ENCODE results near the gene FAM110C.
"Not testable (repeated sequence)": the region's sequence is repeated elsewhere in the genome, so short reads cannot be mapped to it uniquely, and the experiment has no call there.

Gene FAM110C

DNA sequence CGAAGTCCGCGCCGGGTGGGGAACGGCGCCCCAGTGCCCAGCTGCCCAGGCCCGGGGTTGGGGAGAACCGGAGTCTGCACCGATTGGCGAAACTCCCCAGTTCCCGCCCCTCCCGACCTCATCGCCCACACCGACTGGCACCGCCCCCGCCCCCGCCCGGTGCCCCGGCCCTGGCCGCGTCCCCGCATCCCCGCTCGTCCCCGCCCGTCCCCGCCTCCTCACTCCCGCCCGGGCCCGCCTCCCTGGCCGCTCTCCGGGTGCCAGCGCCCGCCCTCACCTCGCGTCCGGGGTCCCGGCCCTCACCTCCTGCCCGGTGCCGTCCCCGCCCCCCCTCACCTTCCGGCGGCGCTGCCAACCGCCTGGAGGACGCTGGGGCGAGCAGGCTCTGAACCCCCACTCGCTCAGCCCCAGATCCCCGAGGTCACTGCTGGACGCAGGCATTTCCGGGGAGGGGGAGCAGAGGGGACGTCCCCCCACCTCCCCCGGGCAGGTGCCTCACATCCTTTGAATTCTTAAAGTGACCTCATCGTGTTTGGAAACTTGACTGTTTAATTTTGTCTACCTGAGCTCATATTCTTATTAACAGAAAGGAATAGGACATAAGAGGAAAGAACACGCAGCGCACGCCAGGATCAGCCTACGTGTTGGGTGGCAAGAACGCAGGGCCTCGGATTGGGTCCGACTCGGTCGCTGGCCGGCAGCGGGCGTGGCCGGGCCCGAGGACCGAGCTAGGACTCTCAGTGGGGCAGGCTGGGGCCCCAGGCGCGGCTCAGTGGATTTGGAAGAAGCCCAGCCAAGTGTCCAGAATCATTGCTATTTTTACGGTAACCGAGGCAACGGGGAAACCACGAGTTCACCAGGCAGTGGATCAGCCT, at the start of gene FAM110C:
Gene FAM110C (minus strand): TSS at position 35 of the 875 bp plus-strand sequence. CDS start 120 bp downstream, outside the sequence.
- no peak for DNase-seq

GRCh38 chr2:92326-92725, 46.0 kb upstream of the FAM110C start:
- DNase-seq, result no peak

DNA sequence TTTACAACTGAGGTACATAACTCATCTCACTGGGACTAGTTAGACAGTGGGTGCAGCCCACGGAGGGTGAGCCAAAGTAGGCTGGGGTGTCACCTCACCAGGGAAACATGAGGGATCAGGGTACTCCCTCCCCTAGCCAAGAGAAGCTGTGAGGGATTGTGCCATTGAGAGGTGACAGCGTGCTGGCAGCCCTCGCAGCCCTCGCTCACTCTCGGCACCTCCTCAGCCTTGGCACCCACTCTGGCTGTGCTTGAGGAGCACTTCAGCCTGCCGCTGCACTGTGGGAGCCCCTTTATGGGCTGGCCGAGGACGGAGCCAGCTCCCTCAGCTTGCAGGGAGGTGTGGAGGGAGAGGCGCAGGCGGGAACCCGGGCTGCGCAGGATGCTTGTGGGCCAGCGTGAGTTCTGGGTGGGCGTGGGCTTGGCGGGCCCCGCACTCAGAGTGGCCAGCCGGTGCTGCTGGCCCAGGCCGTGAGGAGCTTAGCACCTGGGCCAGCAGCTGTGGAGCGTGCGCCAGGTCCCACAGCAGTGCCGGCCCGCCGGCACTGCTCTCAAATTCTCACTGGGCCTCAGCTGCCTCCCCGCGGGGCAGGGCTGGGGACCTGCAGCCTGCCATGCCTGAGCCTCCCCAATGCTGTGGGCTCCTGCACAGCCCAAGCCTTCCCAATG, 44.5 kb upstream of the FAM110C start:
- DNase-seq, result no peak

- DNase-seq, result no peak
Measured at GRCh38 chr2:85761-86160, 39.5 kb upstream of the FAM110C start.

GRCh38 chr2:84121-84520, 37.8 kb upstream of the FAM110C start:
- no peak for DNase-seq

- no peak for DNase-seq
Measured at GRCh38 chr2:80971-81736, 34.8 kb upstream of the FAM110C start.

- DNase-seq, result no peak
Measured at GRCh38 chr2:80378-80777, 34.1 kb upstream of the FAM110C start.

DNA sequence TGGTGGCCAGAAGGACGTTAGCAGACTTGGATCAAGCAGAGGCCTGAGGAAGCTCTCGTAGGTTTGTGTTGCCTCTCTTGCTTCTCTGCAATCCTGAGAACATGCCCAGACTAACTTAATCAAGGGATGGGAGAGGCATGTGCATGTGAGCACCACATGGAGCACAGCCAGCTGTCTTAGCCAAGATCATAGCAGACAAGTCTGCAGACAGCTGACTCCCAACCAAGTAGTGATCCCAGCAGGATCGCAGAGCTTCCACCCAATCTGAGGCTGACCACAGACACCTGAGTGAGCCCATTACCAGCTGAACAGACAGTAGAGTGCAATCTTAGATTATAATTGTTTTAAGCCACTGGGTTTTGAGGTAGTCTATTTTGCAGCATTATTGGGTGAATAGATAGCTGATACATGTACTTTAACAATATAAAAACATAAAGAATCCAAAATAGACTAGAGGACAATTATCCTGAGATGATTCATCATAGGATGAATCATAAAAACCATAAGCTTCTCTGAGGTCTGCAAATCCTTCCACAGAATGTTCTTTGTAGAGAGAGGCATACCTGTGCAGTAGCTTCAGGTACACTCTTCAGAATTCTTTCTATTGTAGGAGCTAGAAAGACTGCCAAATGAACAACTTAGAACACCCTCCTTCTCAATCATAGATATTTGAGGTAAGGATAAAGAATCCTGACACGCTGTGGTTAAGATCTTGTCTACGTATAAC, 25.2 kb upstream of the FAM110C start:
- no peak for DNase-seq

GRCh38 chr2:69366-70344, 23.4 kb upstream of the FAM110C start:
- DNase-seq, result no peak

DNA sequence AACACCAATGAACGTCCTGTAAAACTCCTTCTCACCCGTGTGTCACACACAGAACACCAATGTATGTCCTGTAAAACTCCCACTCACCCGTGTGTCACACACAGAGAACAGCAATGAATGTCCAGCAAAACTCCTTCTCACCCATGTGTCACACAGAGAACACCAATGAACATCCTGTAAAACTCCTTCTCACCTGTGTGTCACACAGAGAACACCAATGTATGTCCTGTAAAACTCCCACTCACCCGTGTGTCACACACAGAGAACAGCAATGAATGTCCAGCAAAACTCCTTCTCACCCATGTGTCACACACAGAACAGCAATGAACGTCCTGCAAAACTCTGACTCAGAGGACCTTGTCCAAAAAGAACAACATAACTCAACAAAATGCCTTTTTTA, 22.3 kb upstream of the FAM110C start:
- not testable (repeated sequence) for DNase-seq

DNA sequence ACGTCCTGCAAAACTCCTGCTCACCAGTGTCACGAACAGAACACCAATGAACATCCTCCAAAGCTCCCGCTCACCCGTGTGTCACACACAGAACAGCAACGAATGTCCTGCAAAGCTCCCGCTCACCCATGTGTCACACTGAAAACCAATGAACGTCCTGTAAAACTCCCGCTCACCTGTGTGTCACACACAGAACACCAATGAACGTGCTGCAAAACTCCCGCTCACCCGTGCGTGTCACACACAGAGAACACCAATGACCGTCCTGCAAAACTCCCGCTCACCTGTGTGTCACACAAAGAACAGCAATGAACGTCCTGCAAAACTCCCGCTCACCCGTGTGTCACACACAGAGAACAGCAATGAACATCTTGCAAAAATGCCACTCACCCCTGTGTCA, 20.5 kb upstream of the FAM110C start:
- DNase-seq, result no peak

- DNase-seq, result no peak
Measured at GRCh38 chr2:65121-65520, 18.8 kb upstream of the FAM110C start.

GRCh38 chr2:55587-56448, 9.5 kb upstream of the FAM110C start:
- DNase-seq, result no peak

DNA sequence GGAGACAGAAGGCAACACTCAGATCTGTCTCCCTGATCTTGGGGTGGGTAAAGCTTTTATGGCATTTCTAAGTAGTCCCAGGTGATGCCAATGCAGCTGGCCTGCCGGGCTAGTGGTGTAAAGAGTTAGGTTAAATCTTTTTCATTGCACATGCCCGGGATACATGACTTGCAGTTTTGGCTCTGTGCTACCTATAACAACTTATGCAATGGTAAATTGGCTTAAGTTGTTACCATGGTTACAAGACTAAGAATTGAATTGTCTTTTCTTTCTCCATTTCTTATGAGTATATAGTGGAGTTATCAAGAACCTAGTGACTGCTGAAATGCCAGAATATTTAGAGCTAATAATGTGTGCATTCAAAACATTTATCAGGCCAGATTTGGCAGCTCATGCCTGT, 5.3 kb upstream of the FAM110C start:
- no peak for DNase-seq

- DNase-seq, result no peak
Measured at GRCh38 chr2:47737-48136, 1.4 kb upstream of the FAM110C start.

DNA sequence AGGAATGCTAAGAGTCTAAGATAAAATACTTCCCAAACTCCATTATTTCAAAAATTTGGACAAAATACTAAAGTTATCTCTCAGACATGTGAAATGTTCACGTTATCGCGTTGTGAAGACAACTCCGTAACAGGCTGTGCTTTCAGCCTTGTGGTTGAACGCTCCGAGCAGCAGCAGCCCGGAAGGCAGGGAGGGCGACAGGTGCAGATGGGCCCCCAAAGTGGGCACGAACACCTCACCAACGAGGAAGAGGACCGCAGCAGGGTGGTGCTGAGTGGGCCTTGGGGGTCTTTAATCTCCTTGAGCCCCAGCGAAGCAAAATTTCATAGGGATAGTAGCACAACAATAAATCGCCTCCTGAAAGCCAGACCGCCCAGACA, 1.0 kb upstream of the FAM110C start:
- no peak for DNase-seq

DNA sequence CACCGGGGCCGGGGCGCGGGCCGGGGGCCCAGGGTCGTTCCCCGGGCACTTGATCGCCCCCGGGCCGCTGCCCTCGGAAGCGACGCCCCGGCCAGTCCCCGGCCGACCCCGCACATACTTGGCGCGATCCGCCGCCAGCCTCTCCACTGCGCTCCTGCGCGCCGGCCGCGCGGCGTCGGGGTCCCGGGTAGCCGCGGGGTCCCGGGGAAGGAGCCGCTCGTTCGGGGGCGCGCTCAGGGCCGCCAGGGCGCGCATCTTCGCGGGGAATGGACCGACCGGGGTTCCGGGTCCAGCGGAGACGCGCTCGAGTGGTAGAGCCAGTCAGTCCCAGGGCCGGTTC, 204 bp downstream of the FAM110C start:
- DNase-seq, result no peak

- DNase-seq, result no peak
Measured at GRCh38 chr2:45342-46130, 769 bp downstream of the FAM110C start.

DNA sequence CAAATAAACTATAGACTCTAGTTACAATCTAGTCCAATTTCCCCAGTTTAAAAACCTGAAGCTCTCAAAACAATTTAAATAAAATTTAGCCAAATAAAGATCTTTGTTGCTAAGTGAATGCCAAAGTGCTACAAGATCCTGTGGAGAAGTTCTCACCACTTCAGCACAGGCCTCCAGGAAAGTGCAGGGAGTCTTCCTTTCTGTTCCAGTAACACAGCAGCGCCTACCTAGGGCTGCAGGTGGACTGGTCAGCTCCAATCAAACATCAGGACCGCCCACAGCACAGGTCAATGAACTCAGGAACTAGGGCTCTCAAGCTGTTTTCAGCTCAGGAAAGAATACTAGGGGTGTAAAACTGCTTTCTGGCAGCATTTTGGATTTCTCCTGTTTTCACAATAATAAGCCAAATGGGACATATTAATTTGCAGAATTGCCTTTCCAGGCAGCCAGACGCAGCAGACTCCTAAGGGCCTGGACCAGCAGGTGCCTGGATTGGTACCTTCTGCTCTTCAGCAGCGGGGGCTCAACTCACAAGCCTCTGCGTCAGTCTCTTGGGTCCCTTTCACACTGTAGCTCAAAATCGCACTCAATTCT, 1.5 kb downstream of the FAM110C start:
- DNase-seq, result no peak

DNA sequence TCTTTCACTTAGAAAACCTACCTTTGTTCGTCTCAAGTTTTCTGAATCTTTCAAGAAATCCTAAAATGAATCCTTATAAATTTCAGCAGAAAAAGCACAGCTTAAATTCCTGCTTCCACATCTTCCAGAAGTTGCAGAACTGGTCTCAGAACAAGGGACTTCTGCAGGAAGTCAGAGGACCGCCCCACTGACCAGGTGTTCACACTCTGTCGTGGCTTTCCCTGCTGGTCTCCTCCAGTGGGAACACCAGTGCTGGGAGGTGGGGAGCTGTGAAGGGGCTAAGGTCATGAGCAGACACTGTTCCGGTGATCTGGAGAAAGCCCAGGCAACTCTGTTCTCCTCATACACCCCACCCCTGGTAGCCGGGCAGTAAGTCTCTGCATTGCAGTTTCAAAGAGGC, 3.5 kb downstream of the FAM110C start:
- DNase-seq, result no peak

Data from inflammatory macrophage treated with lipopolysaccharide for 4 hours (primary cell).